H1 (cell line): ENCODE data around the gene ACTRT1. TPM values are rescaled to one million over a fixed set of nuclear protein-coding genes. Genes with fewer than 3 reads are reported as not detected.

Experiments used
- CTCF ChIA-PET: fragments of 300-600 bp; sonication (Branson Sonifier 250); formaldehyde crosslinking; loops from one replicate; lab custom pipeline; 2021; ENCODE audit not compliant: partially characterized antibody; lab: Charles Lee
- POLR2A ChIA-PET: fragments of 300-600 bp; sonication (Branson Sonifier 250); formaldehyde crosslinking; loops from one replicate; lab custom pipeline; 2021; ENCODE audit warnings: inconsistent platforms; ENCODE audit not compliant: partially characterized antibody; lab: Charles Lee
- DNase-seq, 2 experiments: peaks; one replicate each; pipeline versions ENCODE4 v3.0.0 to v3.0.0-alpha.2; 2010 to 2022; ENCODE audit warnings: low spot score in 2 of 2, low read depth in 1 of 2, mixed read lengths in 1 of 2
- FAIRE-seq: peaks from 2 replicates; lab custom pipeline; 2011; peaks lifted over from hg19 to GRCh38; lab: Jason Lieb, UNC
- H2AFZ ChIP-seq: 2 replicates; pipeline ENCODE4 v1.8.1; 2012; ENCODE audit warnings: low read length, inconsistent platforms
- H2AK5ac ChIP-seq: 2 replicates; pipeline ENCODE4 v1.6.1; 2013; ENCODE audit warnings: low read depth, low read length
- H2BK120ac ChIP-seq: replicated peaks from 2 replicates; pipeline ENCODE3; 2013; ENCODE audit warnings: low read depth, low read length, inconsistent platforms
- H2BK12ac ChIP-seq: 2 replicates; pipeline ENCODE4 v1.6.1; 2013; ENCODE audit warnings: low read depth, low read length
- H2BK15ac ChIP-seq: 2 replicates; pipeline ENCODE4 v1.6.1; 2013; ENCODE audit warnings: low read length
- H2BK20ac ChIP-seq: 2 replicates; pipeline ENCODE4 v1.6.1; 2013; ENCODE audit warnings: low read length
- H2BK5ac ChIP-seq: 2 replicates; pipeline ENCODE4 v1.6.1; 2013; ENCODE audit warnings: low read depth, low read length
- H3K14ac ChIP-seq: 2 replicates; pipeline ENCODE4 v1.6.1; 2013; ENCODE audit warnings: inconsistent platforms; ENCODE audit not compliant: insufficient read length
- H3K18ac ChIP-seq: 2 replicates; pipeline ENCODE4 v1.6.1; 2013; ENCODE audit warnings: low read length; ENCODE audit errors: extremely low read depth
- H3K23ac ChIP-seq: 2 replicates; pipeline ENCODE4 v1.6.1; 2013; ENCODE audit warnings: inconsistent platforms; ENCODE audit not compliant: insufficient read length
- H3K23me2 ChIP-seq: 2 replicates; pipeline ENCODE4 v1.6.1; 2013; ENCODE audit warnings: low read depth, low read length
- H3K27ac ChIP-seq: 2 replicates; pipeline ENCODE4 v1.6.1; 2011; ENCODE audit warnings: low read depth, low read length, inconsistent platforms
- H3K27me3 ChIP-seq, 4 experiments: replicated peaks in 1 of 4; 1 replicate in 1 of 4; 2 replicates in 3 of 4; pipeline versions ENCODE4 v1.6.1 to v1.8.1; 2011 to 2013; ENCODE audit warnings: low read length in 3 of 4, mild to moderate bottlenecking in 3 of 4, inconsistent platforms in 2 of 4, mixed read lengths in 2 of 4, moderate library complexity in 1 of 4; ENCODE audit not compliant: control insufficient read depth in 3 of 4, insufficient read depth in 3 of 4; ENCODE audit errors: extremely low read depth in 1 of 4
- H3K36me3 ChIP-seq, 4 experiments: 2 replicates each; pipeline versions ENCODE4 v1.6.1 to v1.8.1; 2011 to 2013; ENCODE audit warnings: mild to moderate bottlenecking in 4 of 4, low read length in 3 of 4, moderate library complexity in 2 of 4, control low read depth in 1 of 4, inconsistent platforms in 1 of 4; ENCODE audit not compliant: insufficient read depth in 4 of 4, control insufficient read depth in 2 of 4
- H3K4ac ChIP-seq: replicated peaks from 2 replicates; pipeline ENCODE3; 2013; ENCODE audit warnings: low read length, low read depth, mixed read lengths, inconsistent platforms; ENCODE audit not compliant: insufficient read length
- H3K4me1 ChIP-seq, 4 experiments: replicated peaks in 1 of 4; 1 replicate in 1 of 4; 2 replicates in 3 of 4; pipeline versions ENCODE4 v1.6.1 to v1.8.1; 2011 to 2013; ENCODE audit warnings: low read length in 3 of 4, inconsistent platforms in 2 of 4, mixed read lengths in 1 of 4; ENCODE audit not compliant: insufficient read depth in 4 of 4, control insufficient read depth in 3 of 4
- H3K4me2 ChIP-seq, 2 experiments: 2 replicates each; pipeline versions ENCODE4 v1.6.1 to v1.8.1; 2011 to 2013; ENCODE audit warnings: low read depth in 2 of 2, low read length in 2 of 2, control low read depth in 1 of 2, inconsistent platforms in 1 of 2, mild to moderate bottlenecking in 1 of 2; ENCODE audit not compliant: insufficient read depth in 1 of 2
- H3K4me3 ChIP-seq, 4 experiments: fragments of 200-600, 300-600 bp in 1 of 4; sonication (generic), shearing (Covaris generic), sonication (Bioruptor Twin) in 1 of 4; 2 replicates each; pipeline versions ENCODE4 v1.5.1 to v1.8.1; 2011 to 2016; ENCODE audit warnings: low read length in 4 of 4, low read depth in 3 of 4, control low read depth in 2 of 4, inconsistent platforms in 2 of 4, mild to moderate bottlenecking in 2 of 4, mixed read lengths in 1 of 4, moderate library complexity in 1 of 4; ENCODE audit not compliant: insufficient read depth in 2 of 4; ENCODE audit errors: extremely low read depth in 1 of 4
- H3K56ac ChIP-seq: replicated peaks from 2 replicates; pipeline ENCODE3; 2013; ENCODE audit warnings: low read depth, mild to moderate bottlenecking, mixed read lengths, low read length, inconsistent platforms; ENCODE audit not compliant: insufficient read length
- H3K79me1 ChIP-seq: 2 replicates; pipeline ENCODE4 v1.6.1; 2013; ENCODE audit warnings: low read depth, low read length, control low read depth
- H3K79me2 ChIP-seq, 2 experiments: 2 replicates each; pipeline versions ENCODE4 v1.6.1 to v1.8.1; 2012 to 2013; ENCODE audit warnings: low read length in 2 of 2, mild to moderate bottlenecking in 2 of 2, inconsistent platforms in 1 of 2; ENCODE audit not compliant: insufficient read depth in 2 of 2, control insufficient read depth in 1 of 2
- H3K9ac ChIP-seq, 4 experiments: replicated peaks in 1 of 4; 1 replicate in 1 of 4; 2 replicates in 3 of 4; pipeline versions ENCODE4 v1.6.1 to v1.8.1; 2011 to 2013; ENCODE audit warnings: low read depth in 3 of 4, low read length in 3 of 4, control low read depth in 2 of 4, mild to moderate bottlenecking in 2 of 4, moderate library complexity in 2 of 4, inconsistent platforms in 1 of 4; ENCODE audit errors: extremely low read depth in 1 of 4
- H3K9me3 ChIP-seq, 2 experiments: 2 replicates each; pipeline versions ENCODE4 v1.6.1 to v1.8.1; 2012 to 2013; ENCODE audit warnings: mild to moderate bottlenecking in 2 of 2, moderate library complexity in 2 of 2, control low read depth in 1 of 2, inconsistent platforms in 1 of 2, low read depth in 1 of 2, low read length in 1 of 2, mixed read lengths in 1 of 2; ENCODE audit not compliant: insufficient read depth in 2 of 2
- H4K20me1 ChIP-seq, 2 experiments: replicated peaks in 1 of 2; 2 replicates each; pipeline versions ENCODE3 to v1.8.1; 2011 to 2013; ENCODE audit warnings: inconsistent platforms in 2 of 2, low read length in 2 of 2, mild to moderate bottlenecking in 1 of 2; ENCODE audit not compliant: insufficient read depth in 2 of 2, control insufficient read depth in 1 of 2
- H4K5ac ChIP-seq: 2 replicates; pipeline ENCODE4 v1.6.1; 2013; ENCODE audit warnings: low read length, low read depth, mixed read lengths, inconsistent platforms; ENCODE audit not compliant: insufficient read length
- H4K8ac ChIP-seq: 2 replicates; pipeline ENCODE4 v1.8.0; 2013; ENCODE audit warnings: mild to moderate bottlenecking, moderate library complexity, low read length, inconsistent platforms; ENCODE audit not compliant: insufficient read depth; ENCODE audit errors: extremely low read depth
- H4K91ac ChIP-seq: replicated peaks from 2 replicates; pipeline ENCODE3; 2013; ENCODE audit warnings: low read length, mixed read lengths, inconsistent platforms; ENCODE audit not compliant: insufficient read length
- ASH2L ChIP-seq: fragments of 200-600, 300-600 bp; sonication (generic); IDR thresholded peaks from one replicate; pipeline ENCODE4 v1.7.1; 2017; ENCODE audit warnings: low read length
- CEBPB ChIP-seq: IDR thresholded peaks from 2 replicates; pipeline ENCODE4 v1.6.1; 2012; ENCODE audit warnings: low read depth, low read length
- CHD2 ChIP-seq: IDR thresholded peaks from 2 replicates; pipeline ENCODE4 v1.6.1; 2012; ENCODE audit warnings: low read length, improper control_type of control experiment
- FOSL1 ChIP-seq: IDR thresholded peaks from 2 replicates; pipeline ENCODE4 v1.6.1; 2011; ENCODE audit warnings: mild to moderate bottlenecking, low read depth, low read length, moderate library complexity; ENCODE audit not compliant: insufficient read depth
- SAP30 ChIP-seq: fragments of 300-600 bp; sonication (generic); IDR thresholded peaks from 2 replicates; pipeline ENCODE4 v1.7.1; 2012; ENCODE audit warnings: low read length, moderate library complexity, mild to moderate bottlenecking, inconsistent platforms; ENCODE audit not compliant: insufficient read depth, insufficient replicate concordance
- TCF12 ChIP-seq: IDR thresholded peaks from 2 replicates; pipeline ENCODE4 v1.6.1; 2011; ENCODE audit warnings: low read depth, mild to moderate bottlenecking, low read length
- WGBS, 2 experiments: shearing (Covaris generic) in 1 of 2; methylation state at CpG; one replicate each; pipeline versions ENCODE4 v1.1.6 to v1.1.7; 2013 to 2015; ENCODE audit warnings: low lambda C conversion rate in 2 of 2, mixed read lengths in 2 of 2, inconsistent platforms in 1 of 2, low coverage in 1 of 2, missing lambda C conversion rate in 1 of 2; ENCODE audit not compliant: insufficient replicate concordance in 2 of 2, insufficient coverage in 1 of 2, insufficient read length in 1 of 2; ENCODE audit errors: extremely low coverage in 1 of 2, missing lambda C conversion rate in 1 of 2; 5-methylcytosine and 5-hydroxymethylcytosine counted together
- polyA plus RNA-seq, 7 experiments: library from polyadenylated mRNA; depleted of rRNA in 3 of 7; stranded (reverse) in 5 of 7; unstranded in 2 of 7; fragments of >200 nt in 5 of 7; fragments of 200-250 nt in 2 of 7; gene quantifications; 1 replicate in 5 of 7; 2 replicates in 1 of 7; 4 replicates in 1 of 7; pipeline versions ENCODE4 v1.2.1 to v1.2.3, GENCODE V29; 2011 to 2013; ENCODE audit warnings: missing spikeins in 2 of 7, mixed read lengths in 2 of 7
- total RNA-seq: library from RNA; stranded (reverse); fragmentation: NEBNext Ultra II Directional; extraction: Animal tissue kit (Norgen Biotek cat#: 25700); gene quantifications from 2 replicates; pipeline ENCODE4 v1.2.1, GENCODE V29; 2021

The ACTRT1 gene
- total and polyA plus RNA-seq, 2 of the 8 experiments (the other 6 are each of a cell fraction or from before 2014, with no cell fraction given) = 0.08 TPM; not detected in 1

- WGBS, 2 experiments = 100% methylated on average over 2 of the region's 2 CpGs; no CpG with 5 or more reads in 1 of the 2 experiments
- Histone ChIP-seq H3K79me1 (no peaks in the 10 kb centered on the region), H3K23ac (no peak overlapping the region), H2AFZ (no peak overlapping the region), H3K27me3 (no peaks in the 10 kb centered on the region), H3K56ac (no peak overlapping the region), H3K4me2 (no peak overlapping the region), H4K20me1 (no peaks in the 10 kb centered on the region), H2AK5ac (no peak overlapping the region), H4K5ac (no peak overlapping the region), H3K4me1 (no peaks in the 10 kb centered on the region), H3K4me3 (no peak overlapping the region), H4K91ac (no peak overlapping the region), H3K79me2 (no peaks in the 10 kb centered on the region), H3K14ac (no peak overlapping the region), H3K4ac (no peak overlapping the region), H2BK15ac (no peak overlapping the region), H3K18ac (no peak overlapping the region), H4K8ac (no peak overlapping the region), H2BK20ac (no peak overlapping the region), H3K36me3 (no peaks in the 10 kb centered on the region), H3K9me3 (no peaks in the 10 kb centered on the region), H2BK120ac (no peak overlapping the region), H2BK12ac (no peak overlapping the region), H3K9ac (no peak overlapping the region), H3K23me2 (no peaks in the 10 kb centered on the region), H2BK5ac (no peak overlapping the region), H3K27ac (no peak overlapping the region)
- TF ChIP-seq FOSL1 (no peak), ASH2L (no peak), CHD2 (no peak), CEBPB (no peak), SAP30 (no peak), TCF12 (no peak)
- ChIA-PET CTCF (no interaction called here), POLR2A (no interaction called here)
- DNase-seq = no peak
- FAIRE-seq = no peak
Measured at GRCh38 chrX:128057421-128057820, 5.2 kb upstream of the ACTRT1 start.
